WTC11 (cell line): ENCODE results near the gene TMEM43. TPM values are rescaled to one million over a fixed set of nuclear protein-coding genes. Genes with fewer than 3 reads are reported as not detected.
A peak's percentile ranks its signal among the peaks of the same experiment; 100 is the strongest.

Experiments
- ATAC-seq: fragments of 200-7000 bp; cut with Tn5 transposase; 2 replicates; pipeline ENCODE4 v1.10.0; 2021; ENCODE audit warnings: mild to moderate bottlenecking, moderate library complexity
- CTCF ChIA-PET: fragments of 300-600 bp; sonication (Branson Sonifier 250); formaldehyde crosslinking; loops from one replicate; lab custom pipeline; 2021; ENCODE audit warnings: antibody characterized with exemption; lab: Charles Lee
- POLR2A ChIA-PET: fragments of 350-600 bp; sonication (Branson Sonifier 250); formaldehyde crosslinking; loops from one replicate; lab custom pipeline; 2021; ENCODE audit warnings: antibody characterized with exemption; lab: Charles Lee
- DNase-seq: peaks from one replicate; pipeline ENCODE4 v3.0.0; 2021; ENCODE audit warnings: low spot score
- H3K27ac Mint-ChIP-seq: 2 replicates; pipeline ENCODE4 v1.8.0; 2021; ENCODE audit warnings: mixed read lengths
- H3K27me3 Mint-ChIP-seq: 2 replicates; pipeline ENCODE4 v1.8.0; 2021; ENCODE audit warnings: low read depth, mild to moderate bottlenecking, moderate library complexity, mixed read lengths
- H3K36me3 Mint-ChIP-seq: 2 replicates; pipeline ENCODE4 v1.8.0; 2021; ENCODE audit warnings: mixed read lengths
- H3K4me1 Mint-ChIP-seq: 2 replicates; pipeline ENCODE4 v1.8.0; 2022; ENCODE audit warnings: mixed read lengths
- H3K4me3 Mint-ChIP-seq: 2 replicates; pipeline ENCODE4 v1.8.0; 2021; ENCODE audit warnings: mild to moderate bottlenecking, moderate library complexity, mixed read lengths
- H3K9me3 Mint-ChIP-seq: 2 replicates; pipeline ENCODE4 v1.8.0; 2021; ENCODE audit warnings: mixed read lengths
- AR ChIP-seq: fragments of 250-450 bp; sonication (Bioruptor Pico); IDR thresholded peaks from 2 replicates; pipeline ENCODE4 v1.9.0; 2021; ENCODE audit warnings: mild to moderate bottlenecking
- ATF3 ChIP-seq: sonication (generic); formaldehyde crosslinking; conservative IDR thresholded peaks from 2 replicates; pipeline ENCODE4 v1.8.1; 2022; ENCODE audit warnings: mild to moderate bottlenecking, missing genetic modification reagents
- ATF6 ChIP-seq: sonication (generic); formaldehyde crosslinking; IDR thresholded peaks from 2 replicates; pipeline ENCODE4 v1.8.1; 2023; ENCODE audit warnings: mild to moderate bottlenecking, missing genetic modification reagents
- CDX4 ChIP-seq: fragments of 250-450 bp; sonication (Bioruptor Pico); IDR thresholded peaks from 2 replicates; pipeline ENCODE4 v1.9.0; 2021; ENCODE audit warnings: moderate library complexity, mild to moderate bottlenecking, inconsistent platforms, borderline replicate concordance
- E2F1 ChIP-seq: sonication (generic); formaldehyde crosslinking; IDR thresholded peaks from 2 replicates; pipeline ENCODE4 v1.8.0; 2022; ENCODE audit warnings: mild to moderate bottlenecking, missing genetic modification reagents
- E2F4 ChIP-seq: sonication (generic); formaldehyde crosslinking; IDR thresholded peaks from 2 replicates; pipeline ENCODE4 v1.8.1; 2022; ENCODE audit warnings: low read depth, mild to moderate bottlenecking, moderate library complexity, missing genetic modification reagents, borderline replicate concordance
- FOXJ3 ChIP-seq: sonication (generic); formaldehyde crosslinking; IDR thresholded peaks from 2 replicates; pipeline ENCODE4 v1.9.0; 2021; ENCODE audit warnings: missing genetic modification reagents, mild to moderate bottlenecking, borderline replicate concordance
- FOXP1 ChIP-seq: sonication (generic); formaldehyde crosslinking; IDR thresholded peaks from 2 replicates; pipeline ENCODE4 v1.8.0; 2022; ENCODE audit warnings: missing genetic modification reagents, mild to moderate bottlenecking, moderate library complexity, borderline replicate concordance
- FOXP4 ChIP-seq: sonication (generic); formaldehyde crosslinking; IDR thresholded peaks from 2 replicates; pipeline ENCODE4 v1.8.0; 2022; ENCODE audit warnings: mild to moderate bottlenecking, missing genetic modification reagents
- KAT7 ChIP-seq: sonication (generic); formaldehyde crosslinking; IDR thresholded peaks from 2 replicates; pipeline ENCODE4 v1.8.1; 2023; ENCODE audit warnings: missing genetic modification reagents, mild to moderate bottlenecking, borderline replicate concordance
- MAX ChIP-seq: sonication (generic); formaldehyde crosslinking; IDR thresholded peaks from 2 replicates; pipeline ENCODE4 v1.8.0; 2022; ENCODE audit warnings: mild to moderate bottlenecking, missing genetic modification reagents
- SOX15 ChIP-seq: fragments of 250-450 bp; sonication (Bioruptor Pico); IDR thresholded peaks from 2 replicates; pipeline ENCODE4 v1.9.0; 2021; ENCODE audit warnings: mild to moderate bottlenecking
- ZBTB43 ChIP-seq: sonication (generic); formaldehyde crosslinking; IDR thresholded peaks from 2 replicates; pipeline ENCODE4 v1.8.1; 2023; ENCODE audit warnings: mild to moderate bottlenecking, missing genetic modification reagents
- ZNF138 ChIP-seq: sonication (generic); formaldehyde crosslinking; conservative IDR thresholded peaks from 2 replicates; pipeline ENCODE4 v1.8.1; 2022; ENCODE audit warnings: mild to moderate bottlenecking, moderate library complexity, missing genetic modification reagents
- ZNF232 ChIP-seq: sonication (generic); formaldehyde crosslinking; IDR thresholded peaks from 2 replicates; pipeline ENCODE4 v1.8.0; 2022; ENCODE audit warnings: mild to moderate bottlenecking, missing genetic modification reagents
- ZNF396 ChIP-seq: fragments of 250-450 bp; sonication (Bioruptor Pico); IDR thresholded peaks from 2 replicates; pipeline ENCODE4 v1.8.0; 2021; ENCODE audit warnings: mild to moderate bottlenecking, moderate library complexity, borderline replicate concordance
- ZNF423 ChIP-seq: fragments of 250-450 bp; sonication (Bioruptor Pico); IDR thresholded peaks from 2 replicates; pipeline ENCODE4 v2.1.2; 2022; ENCODE audit warnings: mild to moderate bottlenecking, moderate library complexity
- ZNF671 ChIP-seq: fragments of 250-450 bp; sonication (Bioruptor Pico); IDR thresholded peaks from 2 replicates; pipeline ENCODE4 v1.8.0; 2021; ENCODE audit warnings: mild to moderate bottlenecking
- total RNA-seq: library from RNA; stranded (reverse); gene quantifications from 3 replicates; pipeline ENCODE4 v1.2.3, GENCODE V29; 2021

Gene TMEM43
- total RNA-seq, 1 experiment from 2014 or later: 27.7 TPM

GRCh38 chr3:14144423-14145075 is 19.7 kb downstream of the TMEM43 start (continued):
- no peak for TF ChIP-seq FOXP4 (CRISPR knock-in tag)
- no peak for TF ChIP-seq AR (CRISPR knock-in tag)
- TF ChIP-seq ZBTB43 (CRISPR knock-in tag): no peak
- TF ChIP-seq E2F1: no peak
- TF ChIP-seq ATF3 (CRISPR knock-in tag): no peak

GRCh38 chr3:14145236-14145635 is 20.4 kb downstream of the TMEM43 start:
- Mint-ChIP-seq H3K4me1 (peaks cover 31% of the 10 kb centered on the region), H3K27ac (peak overlapping the region; percentile 89), H3K9me3 (no peaks in the 10 kb centered on the region), H3K36me3 (peaks cover 19% of the 10 kb centered on the region), H3K4me3 (no peak overlapping the region), H3K27me3 (no peaks in the 10 kb centered on the region)
- no peak for DNase-seq
- POLR2A ChIA-PET: interaction anchor here (1.2 kb wide), 1 partner anchor 20 kb away, joined by 3 read pairs; the partner anchor contains the start of genes CHCHD4 and TMEM43
- CTCF ChIA-PET: interaction anchor here (0.5 to 3.5 kb wide), 5 partner anchors 10 to 257 kb away, joined by 3 to 24 read pairs (median 4); partner anchors contain the start of genes CHCHD4, SLC6A6 and TMEM43
- no peak for ATAC-seq
- TF ChIP-seq MAX (CRISPR knock-in tag) (no peak), FOXP1 (CRISPR knock-in tag) (no peak), CDX4 (CRISPR knock-in tag) (no peak), SOX15 (no peak), ZNF396 (CRISPR knock-in tag) (no peak), ZNF423 (no peak), ZNF671 (CRISPR knock-in tag) (no peak), ATF6 (CRISPR knock-in tag) (no peak), E2F4 (CRISPR knock-in tag) (no peak), FOXJ3 (CRISPR knock-in tag) (no peak), AR (CRISPR knock-in tag) (no peak), KAT7 (no peak), ZNF138 (CRISPR knock-in tag) (no peak), ZNF232 (CRISPR knock-in tag) (no peak)
